GM19452 (cell line): ENCODE data around the gene CCDC73.
"Not testable (repeated sequence)": the region's sequence is repeated elsewhere in the genome, so short reads cannot be mapped to it uniquely, and the experiment has no call there.

Experiments
- ATAC-seq: cut with Tn5 transposase; IDR thresholded peaks from one replicate; pipeline ENCODE4 v1.9.1; 2021; ENCODE audit not compliant: unreplicated experiment

CCDC73 gene

GRCh38 chr11:32597921-32598320, 196.5 kb downstream of the CCDC73 start:
- ATAC-seq: no peak

GRCh38 chr11:32596114-32596513, 198.3 kb downstream of the CCDC73 start:
- ATAC-seq: not testable (repeated sequence)

- ATAC-seq: no peak
Observed at GRCh38 chr11:32594272-32594671, 200.2 kb downstream of the CCDC73 start.

- no peak for ATAC-seq
Observed at GRCh38 chr11:32586576-32587190, 207.8 kb downstream of the CCDC73 start.

- no peak for ATAC-seq
Observed at GRCh38 chr11:32584921-32585320, 209.5 kb downstream of the CCDC73 start.

GRCh38 chr11:32583459-32584271, 210.8 kb downstream of the CCDC73 start, which contains the start of gene EIF3M:
Gene EIF3M (plus strand): TSS chr11:32583831. CDS start chr11:32583888, 57 bp downstream.
- ATAC-seq: peak; percentile 98

- no peak for ATAC-seq
Observed at GRCh38 chr11:32581556-32581955, 212.9 kb downstream of the CCDC73 start.

GRCh38 chr11:32580967-32581366, 213.5 kb downstream of the CCDC73 start:
- no peak for ATAC-seq

GRCh38 chr11:32576456-32576855, 218.0 kb downstream of the CCDC73 start:
- ATAC-seq: no peak

- ATAC-seq: no peak
Observed at GRCh38 chr11:32575070-32575469, 219.4 kb downstream of the CCDC73 start.

GRCh38 chr11:32574421-32574820, 220.0 kb downstream of the CCDC73 start:
- ATAC-seq: no peak

- no peak for ATAC-seq
Observed at GRCh38 chr11:32573228-32573627, 221.2 kb downstream of the CCDC73 start.

- no peak for ATAC-seq
Observed at GRCh38 chr11:32571039-32571438, 223.4 kb downstream of the CCDC73 start.

- ATAC-seq: no peak
Observed at GRCh38 chr11:32569313-32569881, 225.1 kb downstream of the CCDC73 start.

- ATAC-seq: no peak
Observed at GRCh38 chr11:32567154-32567553, 227.3 kb downstream of the CCDC73 start.

GRCh38 chr11:32566517-32566916, 227.9 kb downstream of the CCDC73 start:
- ATAC-seq: no peak

- no peak for ATAC-seq
Observed at GRCh38 chr11:32563600-32563959, 230.9 kb downstream of the CCDC73 start.

GRCh38 chr11:32562839-32563599, 231.4 kb downstream of the CCDC73 start:
- no peak for ATAC-seq

- no peak for ATAC-seq
Observed at GRCh38 chr11:32561835-32562234, 232.6 kb downstream of the CCDC73 start.

GRCh38 chr11:32555895-32556294, 238.6 kb downstream of the CCDC73 start:
- no peak for ATAC-seq

GRCh38 chr11:32555091-32555490, 239.4 kb downstream of the CCDC73 start:
- ATAC-seq: no peak
